OCI-LY7 (cell line): Measurements from ENCODE around the gene KRTAP4-12.

Source experiments
- CTCF ChIP-seq: fragments of 200-600 bp; sonication (generic); conservative IDR thresholded peaks from 2 replicates; pipeline ENCODE4 v1.5.1; 2014; ENCODE audit warnings: mild to moderate bottlenecking, antibody characterized with exemption, low read length, moderate library complexity, mixed read lengths
- EZH2phosphoT487 ChIP-seq: fragments of 200-600 bp; sonication (generic); IDR thresholded peaks from 2 replicates; pipeline ENCODE4 v1.6.1; 2018; ENCODE audit warnings: low read depth, borderline replicate concordance, mild to moderate bottlenecking, mixed run types, antibody characterized with exemption, low read length, moderate library complexity, mixed read lengths

GRCh38 chr17:41125064-41125463, 1.1 kb upstream of the KRTAP4-12 start:
- TF ChIP-seq CTCF (no peak), EZH2phosphoT487 (no peak)
